Fibroblast of upper back skin (primary cell): ENCODE measurements around the gene PRIM1.
A peak's percentile ranks its signal among the peaks of the same experiment; 100 is the strongest.
"Not testable (repeated sequence)": the region's sequence is repeated elsewhere in the genome, so short reads cannot be mapped to it uniquely, and the experiment has no call there.

ENCODE experiments used
- DNase-seq: peaks from one replicate; pipeline ENCODE4 v3.0.0-alpha.2; 2013

Gene PRIM1

GRCh38 chr12:56716458-56716857, 35.7 kb downstream of the PRIM1 start:
- no peak for DNase-seq

GRCh38 chr12:56715798-56716197, 36.3 kb downstream of the PRIM1 start:
- DNase-seq: no peak

GRCh38 chr12:56714431-56714929, 37.6 kb downstream of the PRIM1 start:
- DNase-seq: no peak

GRCh38 chr12:56713345-56713744, 38.8 kb downstream of the PRIM1 start:
- DNase-seq: no peak

- no peak for DNase-seq
These were observed 42.3 kb downstream of the PRIM1 start for GRCh38 chr12:56709759-56710376.

GRCh38 chr12:56704522-56704921, 47.6 kb downstream of the PRIM1 start:
- DNase-seq: not testable (repeated sequence)

GRCh38 chr12:56699020-56699661, 53.0 kb downstream of the PRIM1 start:
- DNase-seq: no peak

GRCh38 chr12:56695327-56696101, 56.6 kb downstream of the PRIM1 start:
- DNase-seq: peak; percentile 28

- DNase-seq: no peak
These were observed 58.0 kb downstream of the PRIM1 start for GRCh38 chr12:56694161-56694560.

- no peak for DNase-seq
These were observed 63.3 kb downstream of the PRIM1 start for GRCh38 chr12:56688846-56689109.

- DNase-seq: peak; percentile 98
These were observed 63.8 kb downstream of the PRIM1 start, which contains the start of gene PTGES3 for GRCh38 chr12:56688129-56688845. Gene PTGES3 (minus strand): TSS chr12:56688284. CDS start chr12:56687999, 285 bp downstream.

GRCh38 chr12:56687223-56688128, 64.6 kb downstream of the PRIM1 start:
- DNase-seq: peak; percentile 24

- DNase-seq: no peak
These were observed 67.3 kb downstream of the PRIM1 start for GRCh38 chr12:56684745-56685359.

GRCh38 chr12:56682323-56682722, 69.8 kb downstream of the PRIM1 start:
- no peak for DNase-seq
